GM12878 (cell line): ENCODE results near the gene HTATIP2. TPM values are rescaled to one million over a fixed set of nuclear protein-coding genes. Genes with fewer than 3 reads are reported as not detected.

ENCODE experiments used
- BACH1 ChIP-seq: fragments of 450-650 bp; IDR thresholded peaks from 2 replicates; pipeline ENCODE4 v1.6.1; 2017; ENCODE audit warnings: mild to moderate bottlenecking, borderline replicate concordance
- CBX3 ChIP-seq: fragments of 200-600 bp; sonication (generic); IDR thresholded peaks from 2 replicates; pipeline ENCODE4 v1.6.1; 2016; ENCODE audit warnings: low read depth, borderline replicate concordance
- CREM ChIP-seq: IDR thresholded peaks from 2 replicates; pipeline ENCODE4 v1.6.1; 2014; ENCODE audit warnings: antibody characterized with exemption, low read depth
- DPF2 ChIP-seq: fragments of 450-650 bp; IDR thresholded peaks from 2 replicates; pipeline ENCODE4 v1.6.1; 2017; ENCODE audit warnings: mild to moderate bottlenecking
- HDAC6 ChIP-seq: fragments of 200-600 bp; sonication (generic); IDR thresholded peaks from one replicate; pipeline ENCODE4 v1.8.0; 2017; ENCODE audit warnings: antibody characterized with exemption; ENCODE audit not compliant: unreplicated experiment
- MTA2 ChIP-seq: fragments of 450-650 bp; IDR thresholded peaks from 2 replicates; pipeline ENCODE4 v1.6.1; 2016; ENCODE audit warnings: low read depth, mild to moderate bottlenecking, moderate library complexity
- RB1 ChIP-seq: fragments of 450-650 bp; formaldehyde crosslinking; IDR thresholded peaks from 2 replicates; pipeline ENCODE4 v1.6.1; 2017; ENCODE audit warnings: mild to moderate bottlenecking, borderline replicate concordance
- RBBP5 ChIP-seq: fragments of 200-600 bp; sonication (generic); conservative IDR thresholded peaks from 2 replicates; pipeline ENCODE4 v1.6.1; 2016
- STAT1 ChIP-seq: fragments of 450-650 bp; conservative IDR thresholded peaks from 2 replicates; pipeline ENCODE4 v1.6.1; 2014; ENCODE audit warnings: antibody characterized with exemption, mild to moderate bottlenecking
- ZBTB40 ChIP-seq: fragments of 450-650 bp; IDR thresholded peaks from 2 replicates; pipeline ENCODE4 v1.6.1; 2016; ENCODE audit warnings: mild to moderate bottlenecking, moderate library complexity, borderline replicate concordance
- ZNF622 ChIP-seq: fragments of 450-650 bp; IDR thresholded peaks from 2 replicates; pipeline ENCODE4 v1.6.1; 2017; ENCODE audit warnings: mild to moderate bottlenecking, inconsistent platforms
- polyA plus RNA-seq, 11 experiments: library from polyadenylated mRNA; depleted of rRNA in 4 of 11; unstranded in 6 of 11; stranded (reverse) in 5 of 11; fragments of >200 nt; fragmentation: Nextera tagmentation in 4 of 11; fragmentation: Illumina TruSeq in 1 of 11; extraction: Ambion mirVana in 4 of 11; extraction: Trizol in 1 of 11; gene quantifications; 1 replicate in 1 of 11; 2 replicates in 10 of 11; pipeline versions ENCODE4 v1.2.1 to v1.2.3, GENCODE V29; 2011 to 2016; ENCODE audit warnings: inconsistent platforms in 2 of 11, missing spikeins in 2 of 11, low read depth in 1 of 11
- total RNA-seq, 4 experiments: library from RNA; depleted of rRNA in 3 of 4; stranded (reverse); fragments of >200 nt in 3 of 4; fragmentation: Illumina TruSeq in 1 of 4; extraction: Trizol in 1 of 4; gene quantifications; 2 replicates each; pipeline versions ENCODE4 v1.2.1 to v1.2.3, GENCODE V29; 2013 to 2021
- TF ChIP-seq, protein P1 (sequence below): IDR thresholded peaks from 2 replicates; pipeline ENCODE4 v1.6.1; 2011; ENCODE audit warnings: borderline replicate concordance, low read depth, mild to moderate bottlenecking, moderate library complexity, low read length; ENCODE audit not compliant: insufficient read depth, poor library complexity, severe bottlenecking
- TF ChIP-seq, protein P2 (sequence below): fragments of 450-650 bp; IDR thresholded peaks from 2 replicates; pipeline ENCODE4 v1.6.1; 2017; ENCODE audit warnings: low read depth, mild to moderate bottlenecking, moderate library complexity
- TF ChIP-seq, protein P3 (sequence below): IDR thresholded peaks from 2 replicates; pipeline ENCODE4 v1.6.1; 2011; ENCODE audit warnings: low read depth, mild to moderate bottlenecking, low read length, moderate library complexity, borderline replicate concordance; ENCODE audit errors: extremely low read depth
- TF ChIP-seq, protein P4 (sequence below): IDR thresholded peaks from 2 replicates; pipeline ENCODE4 v1.6.1; 2012; ENCODE audit warnings: low read length, inconsistent platforms
- TF ChIP-seq, protein P5 (sequence below): fragments of 450-650 bp; formaldehyde crosslinking; IDR thresholded peaks from 2 replicates; pipeline ENCODE4 v1.5.0; 2022; ENCODE audit warnings: mild to moderate bottlenecking, missing genetic modification characterization

Gene HTATIP2
- total and polyA plus RNA-seq, 10 of the 15 experiments (the other 5 are each of a cell fraction or from before 2014, with no cell fraction given), result 25.4 to 58.5 (median 42.2) TPM

- TF ChIP-seq, protein P1, sequence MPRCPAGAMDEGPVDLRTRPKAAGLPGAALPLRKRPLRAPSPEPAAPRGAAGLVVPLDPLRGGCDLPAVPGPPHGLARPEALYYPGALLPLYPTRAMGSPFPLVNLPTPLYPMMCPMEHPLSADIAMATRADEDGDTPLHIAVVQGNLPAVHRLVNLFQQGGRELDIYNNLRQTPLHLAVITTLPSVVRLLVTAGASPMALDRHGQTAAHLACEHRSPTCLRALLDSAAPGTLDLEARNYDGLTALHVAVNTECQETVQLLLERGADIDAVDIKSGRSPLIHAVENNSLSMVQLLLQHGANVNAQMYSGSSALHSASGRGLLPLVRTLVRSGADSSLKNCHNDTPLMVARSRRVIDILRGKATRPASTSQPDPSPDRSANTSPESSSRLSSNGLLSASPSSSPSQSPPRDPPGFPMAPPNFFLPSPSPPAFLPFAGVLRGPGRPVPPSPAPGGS, result no peak
- TF ChIP-seq BACH1 (peak; percentile 52; the same call in 1 of the 2 replicates), CBX3 (no peak), ZBTB40 (peak; percentile 43; the same call in 1 of the 2 replicates), MTA2 (no peak), RBBP5 (no peak), ZNF622 (no peak), CREM (peak; percentile 99), DPF2 (peak; percentile 37; the same call in 1 of the 2 replicates), STAT1 (peak; percentile 97), HDAC6 (no peak), RB1 (peak; percentile 98; the same call in 1 of the 2 replicates)
- TF ChIP-seq, protein P2, sequence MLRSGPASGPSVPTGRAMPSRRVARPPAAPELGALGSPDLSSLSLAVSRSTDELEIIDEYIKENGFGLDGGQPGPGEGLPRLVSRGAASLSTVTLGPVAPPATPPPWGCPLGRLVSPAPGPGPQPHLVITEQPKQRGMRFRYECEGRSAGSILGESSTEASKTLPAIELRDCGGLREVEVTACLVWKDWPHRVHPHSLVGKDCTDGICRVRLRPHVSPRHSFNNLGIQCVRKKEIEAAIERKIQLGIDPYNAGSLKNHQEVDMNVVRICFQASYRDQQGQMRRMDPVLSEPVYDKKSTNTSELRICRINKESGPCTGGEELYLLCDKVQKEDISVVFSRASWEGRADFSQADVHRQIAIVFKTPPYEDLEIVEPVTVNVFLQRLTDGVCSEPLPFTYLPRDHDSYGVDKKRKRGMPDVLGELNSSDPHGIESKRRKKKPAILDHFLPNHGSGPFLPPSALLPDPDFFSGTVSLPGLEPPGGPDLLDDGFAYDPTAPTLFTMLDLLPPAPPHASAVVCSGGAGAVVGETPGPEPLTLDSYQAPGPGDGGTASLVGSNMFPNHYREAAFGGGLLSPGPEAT, result peak; percentile 86
- TF ChIP-seq, protein P3, sequence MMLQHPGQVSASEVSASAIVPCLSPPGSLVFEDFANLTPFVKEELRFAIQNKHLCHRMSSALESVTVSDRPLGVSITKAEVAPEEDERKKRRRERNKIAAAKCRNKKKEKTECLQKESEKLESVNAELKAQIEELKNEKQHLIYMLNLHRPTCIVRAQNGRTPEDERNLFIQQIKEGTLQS, result peak; percentile 90
- TF ChIP-seq, protein P4, sequence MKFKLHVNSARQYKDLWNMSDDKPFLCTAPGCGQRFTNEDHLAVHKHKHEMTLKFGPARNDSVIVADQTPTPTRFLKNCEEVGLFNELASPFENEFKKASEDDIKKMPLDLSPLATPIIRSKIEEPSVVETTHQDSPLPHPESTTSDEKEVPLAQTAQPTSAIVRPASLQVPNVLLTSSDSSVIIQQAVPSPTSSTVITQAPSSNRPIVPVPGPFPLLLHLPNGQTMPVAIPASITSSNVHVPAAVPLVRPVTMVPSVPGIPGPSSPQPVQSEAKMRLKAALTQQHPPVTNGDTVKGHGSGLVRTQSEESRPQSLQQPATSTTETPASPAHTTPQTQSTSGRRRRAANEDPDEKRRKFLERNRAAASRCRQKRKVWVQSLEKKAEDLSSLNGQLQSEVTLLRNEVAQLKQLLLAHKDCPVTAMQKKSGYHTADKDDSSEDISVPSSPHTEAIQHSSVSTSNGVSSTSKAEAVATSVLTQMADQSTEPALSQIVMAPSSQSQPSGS, result no peak
- TF ChIP-seq, protein P5, sequence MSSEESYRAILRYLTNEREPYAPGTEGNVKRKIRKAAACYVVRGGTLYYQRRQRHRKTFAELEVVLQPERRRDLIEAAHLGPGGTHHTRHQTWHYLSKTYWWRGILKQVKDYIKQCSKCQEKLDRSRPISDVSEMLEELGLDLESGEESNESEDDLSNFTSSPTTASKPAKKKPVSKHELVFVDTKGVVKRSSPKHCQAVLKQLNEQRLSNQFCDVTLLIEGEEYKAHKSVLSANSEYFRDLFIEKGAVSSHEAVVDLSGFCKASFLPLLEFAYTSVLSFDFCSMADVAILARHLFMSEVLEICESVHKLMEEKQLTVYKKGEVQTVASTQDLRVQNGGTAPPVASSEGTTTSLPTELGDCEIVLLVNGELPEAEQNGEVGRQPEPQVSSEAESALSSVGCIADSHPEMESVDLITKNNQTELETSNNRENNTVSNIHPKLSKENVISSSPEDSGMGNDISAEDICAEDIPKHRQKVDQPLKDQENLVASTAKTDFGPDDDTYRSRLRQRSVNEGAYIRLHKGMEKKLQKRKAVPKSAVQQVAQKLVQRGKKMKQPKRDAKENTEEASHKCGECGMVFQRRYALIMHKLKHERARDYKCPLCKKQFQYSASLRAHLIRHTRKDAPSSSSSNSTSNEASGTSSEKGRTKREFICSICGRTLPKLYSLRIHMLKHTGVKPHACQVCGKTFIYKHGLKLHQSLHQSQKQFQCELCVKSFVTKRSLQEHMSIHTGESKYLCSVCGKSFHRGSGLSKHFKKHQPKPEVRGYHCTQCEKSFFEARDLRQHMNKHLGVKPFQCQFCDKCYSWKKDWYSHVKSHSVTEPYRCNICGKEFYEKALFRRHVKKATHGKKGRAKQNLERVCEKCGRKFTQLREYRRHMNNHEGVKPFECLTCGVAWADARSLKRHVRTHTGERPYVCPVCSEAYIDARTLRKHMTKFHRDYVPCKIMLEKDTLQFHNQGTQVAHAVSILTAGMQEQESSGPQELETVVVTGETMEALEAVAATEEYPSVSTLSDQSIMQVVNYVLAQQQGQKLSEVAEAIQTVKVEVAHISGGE (CRISPR knock-in tag), result 0 out of 2 replicates have a peak, but pooled peaks have one; percentile 26
These were observed 24.0 kb downstream of the HTATIP2 start, which contains the start of gene PRMT3 (continued) for GRCh38 chr11:20387261-20388095.
